Measurements from ENCODE around the gene ADA.
A peak's percentile ranks its signal among the peaks of the same experiment; 100 is the strongest.
"Not testable (repeated sequence)": the region's sequence is repeated elsewhere in the genome, so short reads cannot be mapped to it uniquely, and the experiment has no call there.

Gene ADA

GRCh38 chr20:44651684-44652423 is at the start of gene ADA:
ADA (minus strand) TSS chr20:44651699; CDS start chr20:44651607, 92 bp downstream.
- Histone ChIP-seq H3K4me3 (ENCODE audit: low read depth in 1 of 2, low read length in 2 of 2) (peak within 1 kb of the TSS; percentile 70 to 93), H3K9me3 (ENCODE audit: control insufficient read depth in 1 of 2, low read length in 2 of 2) (no peaks in the 10 kb centered on the region), H3K27ac (ENCODE audit: low read length) (peak within 1 kb of the TSS; percentile 28), H3K4me1 (ENCODE audit: control insufficient read depth in 1 of 2, insufficient read depth in 2 of 2, low read length in 2 of 2) (peaks cover 0 to 18% of the 10 kb centered on the region in 2 donors), H3K27me3 (ENCODE audit: low read depth, low read length) (no peaks in the 10 kb centered on the region), H3K36me3 (ENCODE audit: control insufficient read depth in 1 of 2, insufficient read depth in 2 of 2, low read length in 2 of 2) (no peaks in the 10 kb centered on the region)

DNA sequence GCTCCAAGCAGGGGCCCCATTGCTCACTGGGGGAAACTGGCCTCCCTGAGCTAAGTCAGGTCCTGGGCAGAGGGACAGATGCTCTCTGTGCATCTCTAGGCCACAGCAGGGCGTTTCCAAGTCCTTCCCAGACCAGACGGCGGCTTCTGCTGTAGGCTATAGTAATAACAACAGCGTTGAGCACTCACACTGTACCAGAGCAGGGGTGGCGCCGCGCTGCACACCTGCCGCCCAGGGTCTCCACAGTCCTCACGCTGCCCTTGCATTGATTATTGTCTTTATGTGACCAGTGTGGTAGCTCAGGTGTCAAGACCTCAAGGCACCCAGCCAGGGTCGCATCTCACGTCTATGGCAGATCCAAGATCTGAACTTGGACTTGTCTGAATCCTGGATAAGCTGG is 48.8 kb upstream of the ADA start:
- no peaks in the 10 kb centered on the region for H3K36me3 ChIP-seq (ENCODE audit: control insufficient read depth in 1 of 2, insufficient read depth in 2 of 2, low read length in 2 of 2)
- no peak overlapping the region for H3K4me3 ChIP-seq (ENCODE audit: low read depth in 1 of 2, low read length in 2 of 2)
- H3K9me3 ChIP-seq (ENCODE audit: control insufficient read depth in 1 of 2, low read length in 2 of 2): no peaks in the 10 kb centered on the region
- peaks cover 14 to 17% of the 10 kb centered on the region in 2 donors for H3K4me1 ChIP-seq (ENCODE audit: control insufficient read depth in 1 of 2, insufficient read depth in 2 of 2, low read length in 2 of 2)
- no peaks in the 10 kb centered on the region for H3K27me3 ChIP-seq (ENCODE audit: low read depth, low read length)
- no peak overlapping the region for H3K27ac ChIP-seq (ENCODE audit: low read length)

- H3K4me1 ChIP-seq (ENCODE audit: control insufficient read depth in 1 of 2, insufficient read depth in 2 of 2, low read length in 2 of 2): peaks cover 14 to 18% of the 10 kb centered on the region in 2 donors
- no peak overlapping the region for H3K4me3 ChIP-seq (ENCODE audit: low read depth in 1 of 2, low read length in 2 of 2)
- H3K27ac ChIP-seq (ENCODE audit: low read length): no peak overlapping the region
- no peaks in the 10 kb centered on the region for H3K27me3 ChIP-seq (ENCODE audit: low read depth, low read length)
- no peaks in the 10 kb centered on the region for H3K36me3 ChIP-seq (ENCODE audit: control insufficient read depth in 1 of 2, insufficient read depth in 2 of 2, low read length in 2 of 2)
- H3K9me3 ChIP-seq (ENCODE audit: control insufficient read depth in 1 of 2, low read length in 2 of 2): no peaks in the 10 kb centered on the region
These were observed 46.9 kb upstream of the ADA start for GRCh38 chr20:44698351-44698750.

- H3K27me3 ChIP-seq (ENCODE audit: low read depth, low read length); H3K9me3 ChIP-seq (ENCODE audit: control insufficient read depth in 1 of 2, low read length in 2 of 2); H3K36me3 ChIP-seq (ENCODE audit: control insufficient read depth in 1 of 2, insufficient read depth in 2 of 2, low read length in 2 of 2); H3K4me3 ChIP-seq (ENCODE audit: low read depth in 1 of 2, low read length in 2 of 2); H3K27ac ChIP-seq (ENCODE audit: low read length): not testable (repeated sequence)
- H3K4me1 ChIP-seq (ENCODE audit: control insufficient read depth in 1 of 2, insufficient read depth in 2 of 2, low read length in 2 of 2): peaks cover 6 to 16% of the 10 kb centered on the region in 2 donors
These were observed 45.5 kb upstream of the ADA start for GRCh38 chr20:44697041-44697440.

DNA sequence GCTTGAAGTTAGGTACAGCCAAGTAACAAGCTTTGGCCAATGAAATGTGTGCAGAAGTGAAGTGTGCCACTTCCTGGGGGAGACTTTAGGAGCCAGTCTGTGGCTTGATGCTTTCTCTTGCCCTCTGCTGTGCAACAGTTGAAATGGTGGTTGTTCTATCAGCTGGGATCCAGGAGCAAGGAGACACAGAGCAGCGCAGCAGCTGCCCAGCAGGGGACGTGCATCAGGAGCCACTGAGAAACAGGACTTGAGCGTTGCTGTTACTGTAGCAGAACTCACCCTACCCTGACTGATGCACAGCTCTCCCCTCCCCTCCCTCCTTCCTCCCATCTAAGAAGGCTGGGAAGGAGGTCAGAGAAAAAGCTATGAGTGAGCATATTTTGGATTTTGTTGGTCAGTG is 44.8 kb upstream of the ADA start:
- Histone ChIP-seq H3K27ac (ENCODE audit: low read length) (no peak overlapping the region), H3K36me3 (ENCODE audit: control insufficient read depth in 1 of 2, insufficient read depth in 2 of 2, low read length in 2 of 2) (no peaks in the 10 kb centered on the region), H3K27me3 (ENCODE audit: low read depth, low read length) (no peaks in the 10 kb centered on the region), H3K9me3 (ENCODE audit: control insufficient read depth in 1 of 2, low read length in 2 of 2) (peaks cover 0 to 2% of the 10 kb centered on the region in 2 donors), H3K4me3 (ENCODE audit: low read depth in 1 of 2, low read length in 2 of 2) (no peak overlapping the region), H3K4me1 (ENCODE audit: control insufficient read depth in 1 of 2, insufficient read depth in 2 of 2, low read length in 2 of 2) (peaks cover 0 to 16% of the 10 kb centered on the region in 2 donors)

DNA sequence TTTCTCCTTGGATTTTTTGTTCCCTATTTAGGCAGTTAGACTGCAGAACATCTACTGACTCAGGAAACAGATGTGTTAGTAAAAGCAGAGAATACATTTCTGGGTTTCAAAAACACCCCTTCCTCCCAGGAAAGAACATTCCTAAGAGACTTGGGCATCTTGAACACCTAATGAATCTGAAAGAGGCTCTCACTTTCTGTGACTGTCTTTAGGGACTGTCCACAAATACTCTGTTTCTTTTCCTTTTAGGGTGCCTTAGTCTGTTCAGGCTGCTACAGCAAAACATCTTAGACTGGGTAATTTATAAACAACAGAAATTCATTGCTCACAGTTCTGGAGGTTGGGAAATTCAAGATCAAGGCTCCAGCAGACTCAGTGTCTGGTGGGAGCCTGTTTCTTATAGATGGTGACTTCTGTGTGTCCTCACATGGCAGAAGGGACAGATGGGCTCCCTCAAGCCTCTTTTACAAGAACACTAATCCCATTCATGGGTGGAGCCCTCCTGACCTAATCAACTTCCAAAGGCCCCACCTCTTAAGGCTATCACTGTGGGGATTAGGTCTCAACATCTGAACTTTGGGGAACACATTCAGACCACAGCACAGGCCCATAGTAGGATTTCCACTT is 44.3 kb upstream of the ADA start:
- Histone ChIP-seq H3K4me1 (ENCODE audit: control insufficient read depth in 1 of 2, insufficient read depth in 2 of 2, low read length in 2 of 2) (peaks cover 0 to 16% of the 10 kb centered on the region in 2 donors), H3K27ac (ENCODE audit: low read length) (no peak overlapping the region)

GRCh38 chr20:44695295-44695673 is 43.8 kb upstream of the ADA start:
- peaks cover 0 to 16% of the 10 kb centered on the region in 2 donors for H3K4me1 ChIP-seq (ENCODE audit: control insufficient read depth in 1 of 2, insufficient read depth in 2 of 2, low read length in 2 of 2)
- H3K9me3 ChIP-seq (ENCODE audit: control insufficient read depth in 1 of 2, low read length in 2 of 2): peaks cover 0 to 2% of the 10 kb centered on the region in 2 donors
- no peaks in the 10 kb centered on the region for H3K36me3 ChIP-seq (ENCODE audit: control insufficient read depth in 1 of 2, insufficient read depth in 2 of 2, low read length in 2 of 2)
- H3K27ac ChIP-seq (ENCODE audit: low read length): no peak overlapping the region
- no peaks in the 10 kb centered on the region for H3K27me3 ChIP-seq (ENCODE audit: low read depth, low read length)
- H3K4me3 ChIP-seq (ENCODE audit: low read depth in 1 of 2, low read length in 2 of 2): no peak overlapping the region

More for the DNA sequence above, 44.3 kb upstream of the ADA start:
- no peak overlapping the region for H3K4me3 ChIP-seq (ENCODE audit: low read depth in 1 of 2, low read length in 2 of 2)
- no peaks in the 10 kb centered on the region for H3K36me3 ChIP-seq (ENCODE audit: control insufficient read depth in 1 of 2, insufficient read depth in 2 of 2, low read length in 2 of 2)
- H3K27me3 ChIP-seq (ENCODE audit: low read depth, low read length): no peaks in the 10 kb centered on the region
- H3K9me3 ChIP-seq (ENCODE audit: control insufficient read depth in 1 of 2, low read length in 2 of 2): peaks cover 0 to 2% of the 10 kb centered on the region in 2 donors

DNA sequence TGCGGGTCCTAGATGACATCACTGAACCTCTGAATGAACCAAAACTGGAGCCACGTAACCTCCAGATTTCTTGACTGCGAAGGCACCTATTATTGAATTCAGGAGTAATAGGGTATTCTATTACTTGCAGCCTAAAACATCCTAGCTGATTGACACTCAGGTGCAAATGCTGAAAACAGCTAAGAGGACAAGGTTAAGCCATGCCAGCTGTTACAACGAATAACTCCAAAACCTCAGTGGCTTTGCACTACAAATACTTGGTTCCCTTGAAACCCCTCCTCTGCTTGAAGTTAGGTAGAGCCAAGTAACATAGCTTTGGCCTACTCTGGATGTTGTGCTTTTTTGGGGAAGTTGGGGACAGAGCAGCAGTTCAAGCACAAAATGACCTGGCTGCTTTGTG is 42.7 kb upstream of the ADA start:
- H3K4me1 ChIP-seq (ENCODE audit: control insufficient read depth in 1 of 2, insufficient read depth in 2 of 2, low read length in 2 of 2): peaks cover 0 to 16% of the 10 kb centered on the region in 2 donors
- H3K27me3 ChIP-seq (ENCODE audit: low read depth, low read length): no peaks in the 10 kb centered on the region
- peaks cover 0 to 2% of the 10 kb centered on the region in 2 donors for H3K9me3 ChIP-seq (ENCODE audit: control insufficient read depth in 1 of 2, low read length in 2 of 2)
- no peaks in the 10 kb centered on the region for H3K36me3 ChIP-seq (ENCODE audit: control insufficient read depth in 1 of 2, insufficient read depth in 2 of 2, low read length in 2 of 2)
- H3K4me3 ChIP-seq (ENCODE audit: low read depth in 1 of 2, low read length in 2 of 2): no peak overlapping the region
- no peak overlapping the region for H3K27ac ChIP-seq (ENCODE audit: low read length)

DNA sequence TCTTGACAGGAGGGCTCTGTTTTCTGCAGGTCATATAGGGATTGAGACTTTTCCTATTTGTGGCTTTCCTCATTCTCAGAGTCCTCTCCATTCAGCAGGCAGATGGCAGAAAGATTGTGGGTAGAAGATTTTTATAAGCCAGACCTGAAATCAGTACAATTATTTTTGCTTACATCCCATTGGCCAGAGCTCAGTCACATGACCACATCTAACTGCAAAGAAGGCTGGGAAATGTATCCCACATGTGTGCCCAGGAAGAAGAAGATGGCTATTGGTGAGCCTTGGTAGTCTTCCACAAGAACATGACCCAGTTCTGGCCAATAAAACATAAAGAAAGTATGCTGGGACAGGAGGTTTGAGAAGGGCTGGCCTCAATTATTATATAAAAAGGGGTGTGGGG is 42.1 kb upstream of the ADA start:
- Histone ChIP-seq H3K27ac (ENCODE audit: low read length) (peak overlapping the region; percentile 10), H3K27me3 (ENCODE audit: low read depth, low read length) (no peaks in the 10 kb centered on the region), H3K4me1 (ENCODE audit: control insufficient read depth in 1 of 2, insufficient read depth in 2 of 2, low read length in 2 of 2) (peaks cover 0 to 16% of the 10 kb centered on the region in 2 donors), H3K36me3 (ENCODE audit: control insufficient read depth in 1 of 2, insufficient read depth in 2 of 2, low read length in 2 of 2) (no peaks in the 10 kb centered on the region), H3K9me3 (ENCODE audit: control insufficient read depth in 1 of 2, low read length in 2 of 2) (peaks cover 0 to 2% of the 10 kb centered on the region in 2 donors), H3K4me3 (ENCODE audit: low read depth in 1 of 2, low read length in 2 of 2) (no peak overlapping the region)

GRCh38 chr20:44692932-44693480 is 41.5 kb upstream of the ADA start:
- H3K27ac ChIP-seq (ENCODE audit: low read length): peak overlapping the region; percentile 10

More at GRCh38 chr20:44692932-44693480, 41.5 kb upstream of the ADA start:
- peaks cover 0 to 2% of the 10 kb centered on the region in 2 donors for H3K9me3 ChIP-seq (ENCODE audit: control insufficient read depth in 1 of 2, low read length in 2 of 2)
- no peak overlapping the region for H3K4me3 ChIP-seq (ENCODE audit: low read depth in 1 of 2, low read length in 2 of 2)
- H3K4me1 ChIP-seq (ENCODE audit: control insufficient read depth in 1 of 2, insufficient read depth in 2 of 2, low read length in 2 of 2): peaks cover 0 to 16% of the 10 kb centered on the region in 2 donors
- H3K27me3 ChIP-seq (ENCODE audit: low read depth, low read length): no peaks in the 10 kb centered on the region
- no peaks in the 10 kb centered on the region for H3K36me3 ChIP-seq (ENCODE audit: control insufficient read depth in 1 of 2, insufficient read depth in 2 of 2, low read length in 2 of 2)
